HG03095 (cell line): ENCODE measurements around the gene UGT1A10.
"Not testable (repeated sequence)": the region's sequence is repeated elsewhere in the genome, so short reads cannot be mapped to it uniquely, and the experiment has no call there.

ENCODE experiments used
- ATAC-seq: cut with Tn5 transposase; IDR thresholded peaks from one replicate; pipeline ENCODE4 v1.9.1; 2021; ENCODE audit warnings: moderate library complexity; ENCODE audit not compliant: unreplicated experiment

UGT1A10 gene

GRCh38 chr2:233636306-233636705, at the start of gene UGT1A10:
Gene UGT1A10 (plus strand): TSS chr2:233636448. CDS start chr2:233636523, 75 bp downstream.
- not testable (repeated sequence) for ATAC-seq

GRCh38 chr2:233588400-233588799, 47.8 kb upstream of the UGT1A10 start:
- no peak for ATAC-seq

- ATAC-seq = not testable (repeated sequence)
Observed at GRCh38 chr2:233592706-233593105, 43.5 kb upstream of the UGT1A10 start.

- ATAC-seq = no peak
Observed at GRCh38 chr2:233593201-233593600, 43.0 kb upstream of the UGT1A10 start.

GRCh38 chr2:233597522-233597921, 38.7 kb upstream of the UGT1A10 start:
- no peak for ATAC-seq

GRCh38 chr2:233598952-233599351, 37.3 kb upstream of the UGT1A10 start:
- no peak for ATAC-seq

GRCh38 chr2:233600386-233600785, 35.9 kb upstream of the UGT1A10 start:
- no peak for ATAC-seq

GRCh38 chr2:233602076-233602475, 34.2 kb upstream of the UGT1A10 start:
- no peak for ATAC-seq

GRCh38 chr2:233603520-233603919, 32.7 kb upstream of the UGT1A10 start:
- no peak for ATAC-seq

- no peak for ATAC-seq
Observed at GRCh38 chr2:233604826-233605225, 31.4 kb upstream of the UGT1A10 start.

- ATAC-seq = no peak
Observed at GRCh38 chr2:233605680-233606079, 30.6 kb upstream of the UGT1A10 start.

GRCh38 chr2:233611284-233611683, 25.0 kb upstream of the UGT1A10 start:
- no peak for ATAC-seq

- not testable (repeated sequence) for ATAC-seq
Observed at GRCh38 chr2:233617476-233617875, 18.8 kb upstream of the UGT1A10 start, which contains the start of gene UGT1A8. Gene UGT1A8 (plus strand): TSS chr2:233617633. CDS start chr2:233617708, 75 bp downstream.

GRCh38 chr2:233620204-233620603, 16.0 kb upstream of the UGT1A10 start:
- no peak for ATAC-seq

- ATAC-seq = not testable (repeated sequence)
Observed at GRCh38 chr2:233621863-233622262, 14.4 kb upstream of the UGT1A10 start.

GRCh38 chr2:233627331-233628025, 8.8 kb upstream of the UGT1A10 start:
- no peak for ATAC-seq

- no peak for ATAC-seq
Observed at GRCh38 chr2:233638836-233639235, 2.6 kb downstream of the UGT1A10 start.

GRCh38 chr2:233639860-233640259, 3.6 kb downstream of the UGT1A10 start:
- ATAC-seq = no peak

GRCh38 chr2:233643128-233643527, 6.9 kb downstream of the UGT1A10 start:
- no peak for ATAC-seq

- not testable (repeated sequence) for ATAC-seq
Observed at GRCh38 chr2:233646033-233646432, 9.8 kb downstream of the UGT1A10 start.

GRCh38 chr2:233650981-233651380, 14.7 kb downstream of the UGT1A10 start:
- ATAC-seq = no peak

GRCh38 chr2:233651430-233651829, 15.2 kb downstream of the UGT1A10 start:
- no peak for ATAC-seq

- no peak for ATAC-seq
Observed at GRCh38 chr2:233654501-233654900, 18.3 kb downstream of the UGT1A10 start.
